ENCODE results near the gene RNASE3. TPM values are rescaled to one million over a fixed set of nuclear protein-coding genes. Genes with fewer than 3 reads are reported as not detected.
"Not testable (repeated sequence)": the region's sequence is repeated elsewhere in the genome, so short reads cannot be mapped to it uniquely, and the experiment has no call there.

Gene RNASE3
- polyA plus RNA-seq, 1 experiment: not detected

DNA sequence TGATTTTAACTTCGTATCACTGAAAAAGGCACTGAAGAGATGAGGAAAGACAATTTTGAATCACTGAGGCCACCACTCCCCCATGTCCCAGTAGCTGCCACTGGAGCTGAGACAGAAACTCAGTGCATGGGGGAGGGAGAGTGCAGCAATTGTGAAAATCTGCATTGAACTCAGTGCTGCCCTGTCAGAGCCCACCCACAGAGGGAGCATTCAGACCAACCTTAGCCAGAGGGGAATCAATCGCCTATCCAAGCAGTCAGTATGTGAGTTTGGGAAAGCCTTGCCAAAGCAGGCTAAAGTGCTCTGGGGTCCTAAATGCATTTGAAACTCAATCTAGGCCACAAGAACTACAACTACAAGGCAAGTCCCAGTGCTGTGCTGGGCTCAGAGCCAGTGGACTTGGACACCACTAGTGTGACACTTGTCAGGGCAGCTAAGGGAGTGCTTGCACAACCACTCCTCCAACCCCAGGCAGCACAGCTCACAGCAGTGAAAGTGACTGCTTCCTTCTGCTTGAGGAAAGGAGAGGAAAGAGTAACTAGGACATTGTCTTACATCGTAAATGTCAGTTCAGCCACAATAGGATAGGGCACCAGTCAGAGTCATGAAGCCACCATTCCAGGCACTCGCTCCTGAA, 13.3 kb downstream of the RNASE3 start:
- no peak overlapping the region for H3K4me3 ChIP-seq (ENCODE audit: low read depth, low read length)
- ChIA-PET CTCF (no interaction called here), POLR2A (no interaction called here)
- no peaks in the 10 kb centered on the region for H3K9me3 ChIP-seq (ENCODE audit: control insufficient read depth, insufficient read depth, low read length)
- no peak overlapping the region for H3K27ac ChIP-seq (ENCODE audit: low read depth, low read length)
- no peaks in the 10 kb centered on the region for H3K27me3 ChIP-seq (ENCODE audit: control insufficient read depth, insufficient read depth, low read length)
- TF ChIP-seq, protein P1, sequence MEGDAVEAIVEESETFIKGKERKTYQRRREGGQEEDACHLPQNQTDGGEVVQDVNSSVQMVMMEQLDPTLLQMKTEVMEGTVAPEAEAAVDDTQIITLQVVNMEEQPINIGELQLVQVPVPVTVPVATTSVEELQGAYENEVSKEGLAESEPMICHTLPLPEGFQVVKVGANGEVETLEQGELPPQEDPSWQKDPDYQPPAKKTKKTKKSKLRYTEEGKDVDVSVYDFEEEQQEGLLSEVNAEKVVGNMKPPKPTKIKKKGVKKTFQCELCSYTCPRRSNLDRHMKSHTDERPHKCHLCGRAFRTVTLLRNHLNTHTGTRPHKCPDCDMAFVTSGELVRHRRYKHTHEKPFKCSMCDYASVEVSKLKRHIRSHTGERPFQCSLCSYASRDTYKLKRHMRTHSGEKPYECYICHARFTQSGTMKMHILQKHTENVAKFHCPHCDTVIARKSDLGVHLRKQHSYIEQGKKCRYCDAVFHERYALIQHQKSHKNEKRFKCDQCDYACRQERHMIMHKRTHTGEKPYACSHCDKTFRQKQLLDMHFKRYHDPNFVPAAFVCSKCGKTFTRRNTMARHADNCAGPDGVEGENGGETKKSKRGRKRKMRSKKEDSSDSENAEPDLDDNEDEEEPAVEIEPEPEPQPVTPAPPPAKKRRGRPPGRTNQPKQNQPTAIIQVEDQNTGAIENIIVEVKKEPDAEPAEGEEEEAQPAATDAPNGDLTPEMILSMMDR (IDR thresholded peaks at IDR 0.05; ENCODE audit: low read depth, low read length): no peak
- DNase-seq (ENCODE audit: low read depth, low spot score): no peak

DNA sequence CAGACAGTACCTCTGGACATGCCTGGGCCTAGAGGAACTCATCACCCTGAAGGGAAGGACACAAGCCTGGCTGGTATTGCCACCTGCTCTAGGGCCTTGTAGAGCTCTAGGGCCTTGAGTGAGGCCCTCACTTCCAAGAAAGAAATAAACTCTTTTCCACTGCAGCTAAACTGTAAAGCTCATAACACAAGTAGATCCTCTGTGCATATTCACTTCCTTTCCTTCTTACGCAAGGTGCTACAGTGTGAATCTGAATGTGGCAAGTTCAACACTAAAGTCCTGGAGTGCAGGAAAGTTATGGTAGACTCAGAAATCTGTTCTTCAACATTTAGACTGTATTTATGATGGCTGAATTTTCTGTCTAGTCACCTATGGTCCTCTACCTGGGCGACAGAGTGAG, 14.5 kb downstream of the RNASE3 start:
- Histone ChIP-seq H3K27ac (ENCODE audit: low read depth, low read length) (no peak overlapping the region), H3K4me3 (ENCODE audit: low read depth, low read length) (no peak overlapping the region), H3K27me3 (ENCODE audit: control insufficient read depth, insufficient read depth, low read length) (no peaks in the 10 kb centered on the region), H3K9me3 (ENCODE audit: control insufficient read depth, insufficient read depth, low read length) (no peaks in the 10 kb centered on the region)
- POLR2A ChIA-PET: no interaction called here
- no peak for DNase-seq (ENCODE audit: low read depth, low spot score)
- CTCF ChIA-PET: no interaction called here
- TF ChIP-seq, protein P1 (IDR thresholded peaks at IDR 0.05; ENCODE audit: low read depth, low read length): no peak

DNA sequence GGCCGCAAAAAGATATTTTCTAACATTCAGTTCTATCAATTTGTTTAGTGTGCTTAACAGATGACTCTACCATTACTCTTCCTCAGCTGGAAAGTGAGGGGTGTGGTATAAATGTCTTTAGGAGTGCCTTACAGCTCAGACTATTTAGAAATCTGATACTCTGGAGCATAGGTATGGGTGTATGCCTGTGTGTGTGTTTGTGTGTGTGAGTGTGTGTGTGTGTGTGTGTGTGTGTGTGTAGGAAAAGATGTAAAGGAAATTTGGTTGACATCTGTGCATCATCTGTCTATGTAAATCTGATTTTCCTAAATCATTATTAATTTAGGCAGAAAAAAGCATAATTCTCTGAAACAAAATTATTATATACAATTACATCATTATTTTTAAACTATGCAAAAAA, 16.0 kb downstream of the RNASE3 start:
- ChIA-PET POLR2A (no interaction called here), CTCF (interaction anchor here (0.7 kb wide), 1 partner anchor 20 kb away, joined by 3 read pairs; no protein-coding TSS in a partner anchor)
- TF ChIP-seq, protein P1 (IDR thresholded peaks at IDR 0.05; ENCODE audit: low read depth, low read length): no peak
- H3K27ac ChIP-seq (ENCODE audit: low read depth, low read length): no peak overlapping the region
- H3K27me3 ChIP-seq (ENCODE audit: control insufficient read depth, insufficient read depth, low read length): no peaks in the 10 kb centered on the region
- DNase-seq (ENCODE audit: low read depth, low spot score): no peak
- H3K9me3 ChIP-seq (ENCODE audit: control insufficient read depth, insufficient read depth, low read length): no peaks in the 10 kb centered on the region
- H3K4me3 ChIP-seq (ENCODE audit: low read depth, low read length): no peak overlapping the region

DNA sequence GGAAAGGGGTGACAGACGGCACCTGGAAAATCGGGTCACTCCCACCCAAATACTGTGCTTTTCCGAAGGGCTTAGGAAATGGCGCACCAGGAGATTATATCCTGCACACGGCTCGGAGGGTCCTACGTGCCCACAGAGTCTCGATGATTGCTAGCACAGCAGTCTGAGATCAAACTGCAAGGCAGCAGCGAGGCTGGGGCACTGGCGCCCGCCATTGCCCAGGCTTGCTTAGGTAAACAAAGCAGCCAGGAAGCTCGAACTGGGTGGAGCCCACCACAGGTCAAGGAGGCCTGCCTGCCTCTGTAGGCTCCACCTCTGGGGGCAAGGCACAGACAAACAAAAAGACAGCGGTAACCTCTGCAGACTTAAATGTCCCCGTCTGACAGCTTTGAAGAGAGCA, 19.6 kb downstream of the RNASE3 start:
- CTCF ChIA-PET: not testable (repeated sequence)

DNA sequence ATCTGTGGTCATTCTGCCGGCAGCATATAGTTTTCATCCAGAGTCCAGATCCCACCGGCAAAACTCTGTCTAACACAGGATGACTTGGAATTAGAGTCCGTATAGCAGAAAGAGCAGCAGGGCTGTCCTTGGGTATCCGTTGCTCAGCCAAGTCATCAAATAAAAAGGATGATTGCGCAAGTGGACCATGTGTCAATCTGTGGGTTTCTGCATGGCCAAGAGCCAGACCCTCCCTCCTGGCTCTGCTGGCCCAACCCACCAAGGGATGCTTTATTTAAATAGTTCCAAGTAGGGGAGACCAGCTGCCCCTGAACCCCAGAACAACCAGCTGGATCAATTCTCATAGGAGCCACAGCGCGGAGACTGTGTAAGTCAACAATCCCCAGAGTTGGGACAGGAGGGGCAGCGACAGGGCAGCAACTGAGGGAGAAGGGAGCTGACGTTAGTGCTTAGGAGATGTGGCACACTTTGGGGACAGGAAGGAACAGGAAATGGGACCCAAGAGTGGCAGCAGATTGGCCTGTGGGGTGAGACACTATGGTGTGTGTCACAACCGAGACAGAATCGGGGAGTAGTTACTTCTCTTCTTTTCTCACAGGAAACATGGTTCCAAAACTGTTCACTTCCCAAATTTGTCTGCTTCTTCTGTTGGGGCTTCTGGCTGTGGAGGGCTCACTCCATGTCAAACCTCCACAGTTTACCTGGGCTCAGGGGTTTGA, 28.0 kb downstream of the RNASE3 start:
- DNase-seq (ENCODE audit: low read depth, low spot score); POLR2A ChIA-PET; H3K27me3 ChIP-seq (ENCODE audit: control insufficient read depth, insufficient read depth, low read length); H3K4me3 ChIP-seq (ENCODE audit: low read depth, low read length); H3K9me3 ChIP-seq (ENCODE audit: control insufficient read depth, insufficient read depth, low read length); CTCF ChIA-PET; H3K27ac ChIP-seq (ENCODE audit: low read depth, low read length): not testable (repeated sequence)

More for the DNA sequence above, 19.6 kb downstream of the RNASE3 start:
- H3K9me3 ChIP-seq (ENCODE audit: control insufficient read depth, insufficient read depth, low read length); DNase-seq (ENCODE audit: low read depth, low spot score); POLR2A ChIA-PET; H3K27me3 ChIP-seq (ENCODE audit: control insufficient read depth, insufficient read depth, low read length); H3K27ac ChIP-seq (ENCODE audit: low read depth, low read length); H3K4me3 ChIP-seq (ENCODE audit: low read depth, low read length): not testable (repeated sequence)

- H3K4me3 ChIP-seq (ENCODE audit: low read depth, low read length); DNase-seq (ENCODE audit: low read depth, low spot score); CTCF ChIA-PET; H3K9me3 ChIP-seq (ENCODE audit: control insufficient read depth, insufficient read depth, low read length); H3K27me3 ChIP-seq (ENCODE audit: control insufficient read depth, insufficient read depth, low read length); POLR2A ChIA-PET; H3K27ac ChIP-seq (ENCODE audit: low read depth, low read length): not testable (repeated sequence)
Observed at GRCh38 chr14:20923766-20924297, 32.6 kb downstream of the RNASE3 start.
